ENCODE measurements around the gene ARHGAP24.

GRCh38 chr4:86019906-86020305 is 545.0 kb downstream of the ARHGAP24 start:
- TF ChIP-seq, protein P1, sequence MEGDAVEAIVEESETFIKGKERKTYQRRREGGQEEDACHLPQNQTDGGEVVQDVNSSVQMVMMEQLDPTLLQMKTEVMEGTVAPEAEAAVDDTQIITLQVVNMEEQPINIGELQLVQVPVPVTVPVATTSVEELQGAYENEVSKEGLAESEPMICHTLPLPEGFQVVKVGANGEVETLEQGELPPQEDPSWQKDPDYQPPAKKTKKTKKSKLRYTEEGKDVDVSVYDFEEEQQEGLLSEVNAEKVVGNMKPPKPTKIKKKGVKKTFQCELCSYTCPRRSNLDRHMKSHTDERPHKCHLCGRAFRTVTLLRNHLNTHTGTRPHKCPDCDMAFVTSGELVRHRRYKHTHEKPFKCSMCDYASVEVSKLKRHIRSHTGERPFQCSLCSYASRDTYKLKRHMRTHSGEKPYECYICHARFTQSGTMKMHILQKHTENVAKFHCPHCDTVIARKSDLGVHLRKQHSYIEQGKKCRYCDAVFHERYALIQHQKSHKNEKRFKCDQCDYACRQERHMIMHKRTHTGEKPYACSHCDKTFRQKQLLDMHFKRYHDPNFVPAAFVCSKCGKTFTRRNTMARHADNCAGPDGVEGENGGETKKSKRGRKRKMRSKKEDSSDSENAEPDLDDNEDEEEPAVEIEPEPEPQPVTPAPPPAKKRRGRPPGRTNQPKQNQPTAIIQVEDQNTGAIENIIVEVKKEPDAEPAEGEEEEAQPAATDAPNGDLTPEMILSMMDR (IDR thresholded peaks at IDR 0.05): no peak
- no peak for TF ChIP-seq EP300 (IDR thresholded peaks at IDR 0.05)
